HEK293T (cell line): Measurements from ENCODE around the gene OTX1.
A peak's percentile ranks its signal among the peaks of the same experiment; 100 is the strongest.
"Not testable (repeated sequence)": the region's sequence is repeated elsewhere in the genome, so short reads cannot be mapped to it uniquely, and the experiment has no call there.

Experiments
- CTCF ChIA-PET: fragments of 350-600 bp; formaldehyde crosslinking; extraction: SDS; loops from one replicate; lab custom pipeline; 2021; ENCODE audit warnings: antibody characterized with exemption, inconsistent platforms; lab: Yijun Ruan, JAX
- POLR2A ChIA-PET: fragments of 350-600 bp; formaldehyde crosslinking; extraction: SDS; loops from one replicate; lab custom pipeline; 2020; ENCODE audit warnings: antibody characterized with exemption, inconsistent platforms; lab: Yijun Ruan, JAX
- DNase-seq: peaks from one replicate; pipeline ENCODE4 v3.0.0; 2012; ENCODE audit warnings: mixed read lengths; ENCODE audit errors: extremely low spot score
- ARNT ChIP-seq: fragments of 450-650 bp; IDR thresholded peaks from 2 replicates; pipeline ENCODE4 v1.6.1; 2017; ENCODE audit warnings: mild to moderate bottlenecking
- BHLHE40 ChIP-seq: fragments of 450-650 bp; IDR thresholded peaks from 2 replicates; pipeline ENCODE4 v1.6.1; 2016; ENCODE audit warnings: mild to moderate bottlenecking, moderate library complexity, borderline replicate concordance
- CTBP1 ChIP-seq: fragments of 450-650 bp; IDR thresholded peaks from 2 replicates; pipeline ENCODE4 v1.6.1; 2016; ENCODE audit warnings: borderline replicate concordance
- ELF4 ChIP-seq: fragments of 450-650 bp; IDR thresholded peaks from 2 replicates; pipeline ENCODE4 v1.6.1; 2017; ENCODE audit warnings: antibody characterized with exemption
- FOXA1 ChIP-seq: fragments of 450-650 bp; IDR thresholded peaks from 2 replicates; pipeline ENCODE4 v1.6.1; 2016; ENCODE audit warnings: mild to moderate bottlenecking
- FOXK2 ChIP-seq: fragments of 450-650 bp; IDR thresholded peaks from 2 replicates; pipeline ENCODE4 v1.6.1; 2016; ENCODE audit warnings: mild to moderate bottlenecking
- FOXM1 ChIP-seq: fragments of 450-650 bp; IDR thresholded peaks from 2 replicates; pipeline ENCODE4 v1.6.1; 2017; ENCODE audit warnings: mild to moderate bottlenecking, borderline replicate concordance
- HDGF ChIP-seq: fragments of 450-650 bp; IDR thresholded peaks from 2 replicates; pipeline ENCODE4 v1.6.1; 2017; ENCODE audit warnings: antibody characterized with exemption, borderline replicate concordance
- L3MBTL2 ChIP-seq: fragments of 450-650 bp; conservative IDR thresholded peaks from 2 replicates; pipeline ENCODE4 v1.6.1; 2016; ENCODE audit warnings: mild to moderate bottlenecking
- LEF1 ChIP-seq: fragments of 450-650 bp; IDR thresholded peaks from 2 replicates; pipeline ENCODE4 v1.6.1; 2017; ENCODE audit warnings: mild to moderate bottlenecking, borderline replicate concordance
- NFRKB ChIP-seq: fragments of 450-650 bp; IDR thresholded peaks from 2 replicates; pipeline ENCODE4 v1.6.1; 2016; ENCODE audit warnings: mild to moderate bottlenecking, moderate library complexity
- PKNOX1 ChIP-seq: fragments of 450-650 bp; IDR thresholded peaks from 2 replicates; pipeline ENCODE4 v1.6.1; 2016
- SP1 ChIP-seq: fragments of 450-650 bp; IDR thresholded peaks from 2 replicates; pipeline ENCODE4 v1.6.1; 2017
- SUZ12 ChIP-seq: fragments of 450-650 bp; IDR thresholded peaks from 2 replicates; pipeline ENCODE4 v1.6.1; 2016; ENCODE audit warnings: mild to moderate bottlenecking
- TARDBP ChIP-seq: fragments of 450-650 bp; IDR thresholded peaks from 2 replicates; pipeline ENCODE4 v1.6.1; 2016
- ZNF384 ChIP-seq: fragments of 450-650 bp; IDR thresholded peaks from 2 replicates; pipeline ENCODE4 v1.6.1; 2016

Gene OTX1

GRCh38 chr2:63066265-63066664 is 15.6 kb downstream of the OTX1 start:
- ChIA-PET POLR2A (no interaction called here), CTCF (no interaction called here)
- no peak for DNase-seq
- TF ChIP-seq SP1 (no peak), ZNF384 (no peak), TARDBP (no peak), LEF1 (no peak), ELF4 (no peak), ARNT (no peak), FOXA1 (no peak), NFRKB (no peak), BHLHE40 (no peak), PKNOX1 (no peak), FOXK2 (no peak), SUZ12 (no peak), CTBP1 (no peak), L3MBTL2 (no peak), HDGF (no peak), FOXM1 (no peak)

GRCh38 chr2:63066838-63067237 is 16.2 kb downstream of the OTX1 start:
- TF ChIP-seq FOXK2: no peak
- TF ChIP-seq PKNOX1: peak; percentile 83
- no peak for TF ChIP-seq TARDBP
- no peak for TF ChIP-seq NFRKB
- TF ChIP-seq L3MBTL2: no peak
- no peak for TF ChIP-seq FOXM1
- DNase-seq: no peak
- ChIA-PET POLR2A (interaction anchor here (1.0 kb wide), 1 partner anchor 9 kb away, joined by 3 read pairs; no protein-coding TSS in a partner anchor), CTCF (no interaction called here)

GRCh38 chr2:63071664-63072063 is 21.0 kb downstream of the OTX1 start:
- ChIA-PET POLR2A (no interaction called here), CTCF (no interaction called here)
- TF ChIP-seq ZNF384 (no peak), CTBP1 (no peak), NFRKB (no peak), FOXM1 (no peak), L3MBTL2 (no peak), LEF1 (no peak), ARNT (no peak), PKNOX1 (no peak), ELF4 (no peak), BHLHE40 (no peak), TARDBP (no peak), SP1 (no peak), FOXK2 (no peak), SUZ12 (no peak)
- no peak for DNase-seq

- no peak for DNase-seq
- CTCF ChIA-PET: no interaction called here
- POLR2A ChIA-PET: no interaction called here
- TF ChIP-seq FOXM1: no peak
- TF ChIP-seq HDGF: no peak
- TF ChIP-seq L3MBTL2: no peak
- no peak for TF ChIP-seq SUZ12
- no peak for TF ChIP-seq CTBP1
- no peak for TF ChIP-seq ELF4
- no peak for TF ChIP-seq TARDBP
- TF ChIP-seq PKNOX1: no peak
Observed at GRCh38 chr2:63073994-63074393, 23.4 kb downstream of the OTX1 start.

- DNase-seq, POLR2A ChIA-PET: not testable (repeated sequence)
- CTCF ChIA-PET: interaction anchor here (0.7 kb wide), 1 partner anchor 25 kb away, joined by 4 read pairs; no protein-coding TSS in a partner anchor
Observed at GRCh38 chr2:63074399-63074798, 23.8 kb downstream of the OTX1 start.

- DNase-seq: peak; percentile 28
- TF ChIP-seq SP1 (no peak), CTBP1 (no peak), PKNOX1 (no peak), ELF4 (no peak), HDGF (no peak), SUZ12 (no peak), BHLHE40 (no peak), LEF1 (no peak), ARNT (no peak), FOXA1 (no peak), L3MBTL2 (no peak), ZNF384 (no peak), FOXM1 (no peak), TARDBP (no peak), NFRKB (no peak), FOXK2 (no peak)
- CTCF ChIA-PET: no interaction called here
- POLR2A ChIA-PET: no interaction called here
Observed at GRCh38 chr2:63078852-63079606, 28.4 kb downstream of the OTX1 start.
